K562 (cell line): ENCODE data around the gene SLC1A4. TPM values are rescaled to one million over a fixed set of nuclear protein-coding genes. Genes with fewer than 3 reads are reported as not detected.

ENCODE experiments used
- FOSL1 ChIP-seq: fragments of 200-800 bp; sonication (Bioruptor generic); conservative IDR thresholded peaks from 2 replicates; pipeline ENCODE4 v1.6.1; 2016; ENCODE audit warnings: missing genetic modification characterization, missing compliant biosample characterization
- HLTF ChIP-seq: fragments of 450-650 bp; IDR thresholded peaks from 2 replicates; pipeline ENCODE4 v1.6.1; 2016
- KLF16 ChIP-seq: IDR thresholded peaks from 2 replicates; pipeline ENCODE4 v1.6.1; 2016; ENCODE audit warnings: antibody characterized with exemption
- MTA2 ChIP-seq: fragments of 450-650 bp; IDR thresholded peaks from 2 replicates; pipeline ENCODE4 v1.6.1; 2016; ENCODE audit warnings: low read depth
- MTA3 ChIP-seq: fragments of 450-650 bp; formaldehyde crosslinking; IDR thresholded peaks from 2 replicates; pipeline ENCODE4 v1.6.1; 2017; ENCODE audit warnings: mild to moderate bottlenecking, borderline replicate concordance
- MYC ChIP-seq, 2 experiments: fragments of 250-450 bp in 1 of 2; sonication (Bioruptor Pico) in 1 of 2; IDR thresholded peaks; 2 replicates each; pipeline versions ENCODE4 v1.5.1 to v1.6.1; 2012 to 2021; ENCODE audit warnings: low read depth in 2 of 2, borderline replicate concordance in 1 of 2, improper control_type of control experiment in 1 of 2, low read length in 1 of 2, mild to moderate bottlenecking in 1 of 2, moderate library complexity in 1 of 2
- PHB2 ChIP-seq: fragments of 450-650 bp; IDR thresholded peaks from 2 replicates; pipeline ENCODE4 v1.6.1; 2017; ENCODE audit warnings: low read depth
- RUNX1 ChIP-seq: sonication (generic); IDR thresholded peaks from 2 replicates; pipeline ENCODE4 v1.6.1; 2016; ENCODE audit warnings: antibody characterized with exemption, low read depth
- TFAM ChIP-seq: fragments of 250-450 bp; sonication (Bioruptor Pico); conservative IDR thresholded peaks from 2 replicates; pipeline ENCODE4 v1.5.0; 2021; ENCODE audit warnings: mild to moderate bottlenecking, moderate library complexity
- ZC3H4 ChIP-seq: sonication (generic); formaldehyde crosslinking; IDR thresholded peaks from 2 replicates; pipeline ENCODE4 v1.9.0; 2021; ENCODE audit warnings: missing genetic modification reagents, borderline replicate concordance
- ZEB2 ChIP-seq: fragments of 450-650 bp; IDR thresholded peaks from 2 replicates; pipeline ENCODE4 v1.6.1; 2016
- ZNF133 ChIP-seq: fragments of 250-450 bp; sonication (Bioruptor Pico); IDR thresholded peaks from 2 replicates; pipeline ENCODE4 v1.4.0; 2020; ENCODE audit warnings: mild to moderate bottlenecking
- ZNF134 ChIP-seq: fragments of 250-450 bp; sonication (Bioruptor Pico); conservative IDR thresholded peaks from 2 replicates; pipeline ENCODE4 v1.4.0; 2020
- ZNF224 ChIP-seq: sonication (generic); formaldehyde crosslinking; IDR thresholded peaks from 2 replicates; pipeline ENCODE4 v1.8.0; 2022; ENCODE audit warnings: mild to moderate bottlenecking, missing genetic modification reagents
- ZNF766 ChIP-seq: fragments of 200-800 bp; sonication (Bioruptor generic); conservative IDR thresholded peaks from 2 replicates; pipeline ENCODE4 v1.6.1; 2016; ENCODE audit warnings: missing genetic modification characterization, missing compliant biosample characterization
- polyA plus RNA-seq, 8 experiments: library from polyadenylated mRNA; depleted of rRNA in 4 of 8; stranded (reverse) in 5 of 8; unstranded in 3 of 8; fragments of >200 nt; fragmentation: Nextera tagmentation in 2 of 8; fragmentation: Illumina TruSeq in 1 of 8; extraction: Ambion mirVana in 2 of 8; extraction: Trizol in 1 of 8; gene quantifications; 2 replicates each; pipeline versions ENCODE4 v1.2.1 to v1.2.3, GENCODE V29; 2011 to 2014; ENCODE audit warnings: inconsistent platforms in 1 of 8, missing spikeins in 1 of 8
- total RNA-seq, 7 experiments: library from RNA; depleted of rRNA in 6 of 7; stranded (reverse); fragments of >200 nt in 6 of 7; fragmentation: Illumina TruSeq in 2 of 7; extraction: Trizol in 2 of 7; gene quantifications; 2 replicates each; pipeline versions ENCODE4 v1.2.1 to v1.2.3, GENCODE V29; 2011 to 2021; ENCODE audit warnings: low replicate concordance in 1 of 7
- TF ChIP-seq, protein P1 (sequence below): fragments of 450-650 bp; conservative IDR thresholded peaks from 2 replicates; pipeline ENCODE4 v1.6.1; 2016; ENCODE audit warnings: missing genetic modification characterization, low read depth, mild to moderate bottlenecking, missing compliant biosample characterization, moderate library complexity
- TF ChIP-seq, protein P2 (sequence below): fragments of 250-450 bp; sonication (Bioruptor Pico); IDR thresholded peaks from 2 replicates; pipeline ENCODE4 v1.5.0; 2020; ENCODE audit warnings: mild to moderate bottlenecking, borderline replicate concordance
- TF ChIP-seq, protein P3 (sequence below): sonication (generic); formaldehyde crosslinking; IDR thresholded peaks from 2 replicates; pipeline ENCODE4 v1.8.1; 2023; ENCODE audit warnings: missing genetic modification reagents, mild to moderate bottlenecking, borderline replicate concordance
- TF ChIP-seq, protein P4 (sequence below), 2 experiments: fragments of 200-800 bp in 1 of 2; sonication (Bioruptor generic) in 1 of 2; sonication (generic) in 1 of 2; formaldehyde crosslinking in 1 of 2; IDR thresholded peaks in 1 of 2; conservative IDR thresholded peaks in 1 of 2; 2 replicates each; pipeline versions ENCODE4 v1.5.0 to v1.6.1; 2016 to 2020; ENCODE audit warnings: missing compliant biosample characterization in 1 of 2, missing genetic modification characterization in 1 of 2, missing genetic modification reagents in 1 of 2

Gene SLC1A4
- total and polyA plus RNA-seq, 9 of the 15 experiments (the other 6 are each of a cell fraction or from before 2014, with no cell fraction given) = 4.4 to 24.0 (median 10.9) TPM

DNA sequence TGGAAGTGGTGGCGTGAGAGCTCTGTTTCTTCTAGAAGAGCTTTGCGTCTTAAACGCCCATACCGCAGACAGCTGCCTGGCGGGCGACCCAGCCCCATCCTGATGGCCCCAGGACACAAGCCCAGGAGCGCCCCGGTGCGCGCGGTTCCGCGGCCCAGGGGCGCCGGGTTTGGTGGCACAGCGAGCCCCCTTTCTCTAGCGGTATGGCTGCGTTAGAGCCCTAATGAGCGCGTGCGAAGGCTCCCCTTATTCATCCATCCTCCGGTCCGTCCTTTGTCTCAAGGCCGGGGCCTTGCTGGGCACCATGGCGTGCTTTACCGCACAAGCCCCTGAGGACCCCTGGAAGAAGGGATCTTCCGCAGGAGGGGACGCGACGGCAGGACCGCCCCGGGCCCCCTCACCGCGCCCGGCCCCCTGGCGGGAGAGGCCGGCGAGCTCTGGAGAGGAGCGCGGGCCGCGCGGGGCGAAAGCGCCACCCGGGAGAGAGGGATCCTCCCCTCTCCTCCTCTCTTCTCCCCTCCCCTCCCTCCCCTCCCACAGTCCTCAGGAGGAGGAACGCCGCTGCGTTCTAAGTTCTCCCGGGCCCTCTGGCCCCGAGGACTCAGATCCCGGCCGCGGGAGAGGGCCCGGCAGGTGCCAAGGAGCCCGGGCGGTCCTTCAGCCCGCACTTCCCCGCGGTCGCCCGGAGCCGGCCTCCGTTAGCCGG lies 626 bp upstream of the SLC1A4 start (continued):
- TF ChIP-seq, protein P1, sequence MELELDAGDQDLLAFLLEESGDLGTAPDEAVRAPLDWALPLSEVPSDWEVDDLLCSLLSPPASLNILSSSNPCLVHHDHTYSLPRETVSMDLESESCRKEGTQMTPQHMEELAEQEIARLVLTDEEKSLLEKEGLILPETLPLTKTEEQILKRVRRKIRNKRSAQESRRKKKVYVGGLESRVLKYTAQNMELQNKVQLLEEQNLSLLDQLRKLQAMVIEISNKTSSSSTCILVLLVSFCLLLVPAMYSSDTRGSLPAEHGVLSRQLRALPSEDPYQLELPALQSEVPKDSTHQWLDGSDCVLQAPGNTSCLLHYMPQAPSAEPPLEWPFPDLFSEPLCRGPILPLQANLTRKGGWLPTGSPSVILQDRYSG (tag) = no peak
- TF ChIP-seq ZNF224 (CRISPR knock-in tag) = no peak
- TF ChIP-seq, protein P2, sequence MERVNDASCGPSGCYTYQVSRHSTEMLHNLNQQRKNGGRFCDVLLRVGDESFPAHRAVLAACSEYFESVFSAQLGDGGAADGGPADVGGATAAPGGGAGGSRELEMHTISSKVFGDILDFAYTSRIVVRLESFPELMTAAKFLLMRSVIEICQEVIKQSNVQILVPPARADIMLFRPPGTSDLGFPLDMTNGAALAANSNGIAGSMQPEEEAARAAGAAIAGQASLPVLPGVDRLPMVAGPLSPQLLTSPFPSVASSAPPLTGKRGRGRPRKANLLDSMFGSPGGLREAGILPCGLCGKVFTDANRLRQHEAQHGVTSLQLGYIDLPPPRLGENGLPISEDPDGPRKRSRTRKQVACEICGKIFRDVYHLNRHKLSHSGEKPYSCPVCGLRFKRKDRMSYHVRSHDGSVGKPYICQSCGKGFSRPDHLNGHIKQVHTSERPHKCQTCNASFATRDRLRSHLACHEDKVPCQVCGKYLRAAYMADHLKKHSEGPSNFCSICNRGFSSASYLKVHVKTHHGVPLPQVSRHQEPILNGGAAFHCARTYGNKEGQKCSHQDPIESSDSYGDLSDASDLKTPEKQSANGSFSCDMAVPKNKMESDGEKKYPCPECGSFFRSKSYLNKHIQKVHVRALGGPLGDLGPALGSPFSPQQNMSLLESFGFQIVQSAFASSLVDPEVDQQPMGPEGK (CRISPR knock-in tag) = 0 out of 2 replicates have a peak, but pooled peaks have one; percentile 26
- TF ChIP-seq, protein P3, sequence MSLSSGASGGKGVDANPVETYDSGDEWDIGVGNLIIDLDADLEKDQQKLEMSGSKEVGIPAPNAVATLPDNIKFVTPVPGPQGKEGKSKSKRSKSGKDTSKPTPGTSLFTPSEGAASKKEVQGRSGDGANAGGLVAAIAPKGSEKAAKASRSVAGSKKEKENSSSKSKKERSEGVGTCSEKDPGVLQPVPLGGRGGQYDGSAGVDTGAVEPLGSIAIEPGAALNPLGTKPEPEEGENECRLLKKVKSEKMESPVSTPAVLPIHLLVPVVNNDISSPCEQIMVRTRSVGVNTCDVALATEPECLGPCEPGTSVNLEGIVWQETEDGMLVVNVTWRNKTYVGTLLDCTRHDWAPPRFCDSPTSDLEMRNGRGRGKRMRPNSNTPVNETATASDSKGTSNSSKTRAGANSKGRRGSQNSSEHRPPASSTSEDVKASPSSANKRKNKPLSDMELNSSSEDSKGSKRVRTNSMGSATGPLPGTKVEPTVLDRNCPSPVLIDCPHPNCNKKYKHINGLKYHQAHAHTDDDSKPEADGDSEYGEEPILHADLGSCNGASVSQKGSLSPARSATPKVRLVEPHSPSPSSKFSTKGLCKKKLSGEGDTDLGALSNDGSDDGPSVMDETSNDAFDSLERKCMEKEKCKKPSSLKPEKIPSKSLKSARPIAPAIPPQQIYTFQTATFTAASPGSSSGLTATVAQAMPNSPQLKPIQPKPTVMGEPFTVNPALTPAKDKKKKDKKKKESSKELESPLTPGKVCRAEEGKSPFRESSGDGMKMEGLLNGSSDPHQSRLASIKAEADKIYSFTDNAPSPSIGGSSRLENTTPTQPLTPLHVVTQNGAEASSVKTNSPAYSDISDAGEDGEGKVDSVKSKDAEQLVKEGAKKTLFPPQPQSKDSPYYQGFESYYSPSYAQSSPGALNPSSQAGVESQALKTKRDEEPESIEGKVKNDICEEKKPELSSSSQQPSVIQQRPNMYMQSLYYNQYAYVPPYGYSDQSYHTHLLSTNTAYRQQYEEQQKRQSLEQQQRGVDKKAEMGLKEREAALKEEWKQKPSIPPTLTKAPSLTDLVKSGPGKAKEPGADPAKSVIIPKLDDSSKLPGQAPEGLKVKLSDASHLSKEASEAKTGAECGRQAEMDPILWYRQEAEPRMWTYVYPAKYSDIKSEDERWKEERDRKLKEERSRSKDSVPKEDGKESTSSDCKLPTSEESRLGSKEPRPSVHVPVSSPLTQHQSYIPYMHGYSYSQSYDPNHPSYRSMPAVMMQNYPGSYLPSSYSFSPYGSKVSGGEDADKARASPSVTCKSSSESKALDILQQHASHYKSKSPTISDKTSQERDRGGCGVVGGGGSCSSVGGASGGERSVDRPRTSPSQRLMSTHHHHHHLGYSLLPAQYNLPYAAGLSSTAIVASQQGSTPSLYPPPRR (CRISPR knock-in tag) = no peak
- TF ChIP-seq KLF16 = no peak
- TF ChIP-seq PHB2 = no peak
- TF ChIP-seq ZC3H4 (CRISPR knock-in tag) = no peak
- peak; percentile 50 for TF ChIP-seq FOSL1 (tag)
- peak; percentile 84; the same call in 1 of the 2 replicates for TF ChIP-seq MTA3
- no peak for TF ChIP-seq ZNF766 (CRISPR knock-in tag)
- no peak for TF ChIP-seq ZNF133 (CRISPR knock-in tag)
- TF ChIP-seq, protein P4, sequence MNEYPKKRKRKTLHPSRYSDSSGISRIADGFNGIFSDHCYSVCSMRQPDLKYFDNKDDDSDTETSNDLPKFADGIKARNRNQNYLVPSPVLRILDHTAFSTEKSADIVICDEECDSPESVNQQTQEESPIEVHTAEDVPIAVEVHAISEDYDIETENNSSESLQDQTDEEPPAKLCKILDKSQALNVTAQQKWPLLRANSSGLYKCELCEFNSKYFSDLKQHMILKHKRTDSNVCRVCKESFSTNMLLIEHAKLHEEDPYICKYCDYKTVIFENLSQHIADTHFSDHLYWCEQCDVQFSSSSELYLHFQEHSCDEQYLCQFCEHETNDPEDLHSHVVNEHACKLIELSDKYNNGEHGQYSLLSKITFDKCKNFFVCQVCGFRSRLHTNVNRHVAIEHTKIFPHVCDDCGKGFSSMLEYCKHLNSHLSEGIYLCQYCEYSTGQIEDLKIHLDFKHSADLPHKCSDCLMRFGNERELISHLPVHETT (CRISPR knock-in tag; conservative IDR thresholded peaks at IDR 0.05 in 1 of 2, IDR thresholded peaks at IDR 0.05 in 1 of 2) = no peak; a peak in 1 of 4 replicates
- no peak for TF ChIP-seq MTA2
- TF ChIP-seq HLTF = no peak
- TF ChIP-seq ZNF134 (CRISPR knock-in tag) = no peak
- TF ChIP-seq MYC (IDR thresholded peaks at IDR 0.05; ENCODE audit: low read depth, low read length) = peak; percentile 77
- TF ChIP-seq MYC (CRISPR knock-in tag; IDR thresholded peaks at IDR 0.05; ENCODE audit: borderline replicate concordance, low read depth) = no peak
- TF ChIP-seq TFAM (CRISPR knock-in tag) = no peak
- TF ChIP-seq RUNX1 = no peak
- no peak for TF ChIP-seq ZEB2
